NAMALWA (cell line): ENCODE data around the gene SORCS2.

ENCODE experiments used
- DNase-seq: peaks from one replicate; pipeline ENCODE4 v3.0.0-alpha.2; 2015; ENCODE audit warnings: low spot score

SORCS2 gene

GRCh38 chr4:7377223-7377865 lies 185.0 kb downstream of the SORCS2 start:
- DNase-seq, result no peak

DNA sequence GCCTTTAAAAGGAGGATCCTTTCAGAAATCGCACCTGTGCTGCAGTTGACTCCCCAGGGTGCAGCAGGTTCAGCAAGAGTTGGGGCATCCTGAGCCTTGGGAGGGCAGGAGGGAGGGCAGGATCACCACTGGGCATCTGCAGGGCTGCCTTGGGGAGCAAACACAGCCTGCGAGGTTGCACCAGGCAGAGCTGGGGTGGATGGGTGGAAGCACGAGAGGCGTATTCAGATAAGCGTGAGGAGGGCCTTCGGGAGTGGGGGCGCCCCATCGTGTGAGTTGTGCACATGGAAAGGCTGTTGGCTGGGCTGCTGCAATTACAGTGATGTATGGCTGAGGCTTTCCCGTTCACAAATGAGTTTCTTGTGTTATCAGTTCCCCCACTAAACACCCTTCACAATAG lies 186.8 kb downstream of the SORCS2 start:
- DNase-seq, result no peak

GRCh38 chr4:7379719-7380118 lies 187.4 kb downstream of the SORCS2 start:
- no peak for DNase-seq

DNA sequence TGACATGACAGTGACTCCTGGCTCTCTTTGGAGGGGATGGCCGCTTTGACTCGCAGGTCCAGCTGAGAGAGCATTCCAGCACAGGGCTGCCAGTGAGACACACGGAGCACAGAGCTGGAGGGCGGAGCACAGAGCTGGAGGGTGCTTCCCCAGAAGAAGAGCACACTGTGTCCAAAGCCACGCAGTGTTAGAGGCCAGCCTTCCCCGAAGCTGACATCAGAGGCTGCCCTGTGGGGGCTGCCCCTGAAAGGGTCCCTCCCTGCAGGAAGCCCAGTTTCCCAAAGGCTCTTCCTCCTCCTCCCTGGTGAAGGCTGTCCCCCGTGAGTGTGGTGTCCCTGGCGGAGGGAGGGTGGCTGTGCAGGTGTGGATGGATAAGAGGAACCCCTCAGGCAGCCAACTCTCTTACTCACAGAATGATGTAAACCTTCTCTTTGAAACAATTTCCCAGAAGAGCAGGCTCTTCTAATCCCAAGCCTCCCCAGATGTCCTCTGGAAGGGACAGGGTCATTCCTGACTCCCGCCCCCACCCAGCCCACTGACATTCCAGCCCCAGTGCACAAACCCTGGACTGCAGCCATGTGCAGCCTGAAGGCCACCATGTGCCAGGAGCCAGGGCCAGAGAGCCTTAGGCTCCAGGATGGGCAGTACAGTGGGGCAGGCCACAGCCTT lies 189.0 kb downstream of the SORCS2 start:
- no peak for DNase-seq

DNA sequence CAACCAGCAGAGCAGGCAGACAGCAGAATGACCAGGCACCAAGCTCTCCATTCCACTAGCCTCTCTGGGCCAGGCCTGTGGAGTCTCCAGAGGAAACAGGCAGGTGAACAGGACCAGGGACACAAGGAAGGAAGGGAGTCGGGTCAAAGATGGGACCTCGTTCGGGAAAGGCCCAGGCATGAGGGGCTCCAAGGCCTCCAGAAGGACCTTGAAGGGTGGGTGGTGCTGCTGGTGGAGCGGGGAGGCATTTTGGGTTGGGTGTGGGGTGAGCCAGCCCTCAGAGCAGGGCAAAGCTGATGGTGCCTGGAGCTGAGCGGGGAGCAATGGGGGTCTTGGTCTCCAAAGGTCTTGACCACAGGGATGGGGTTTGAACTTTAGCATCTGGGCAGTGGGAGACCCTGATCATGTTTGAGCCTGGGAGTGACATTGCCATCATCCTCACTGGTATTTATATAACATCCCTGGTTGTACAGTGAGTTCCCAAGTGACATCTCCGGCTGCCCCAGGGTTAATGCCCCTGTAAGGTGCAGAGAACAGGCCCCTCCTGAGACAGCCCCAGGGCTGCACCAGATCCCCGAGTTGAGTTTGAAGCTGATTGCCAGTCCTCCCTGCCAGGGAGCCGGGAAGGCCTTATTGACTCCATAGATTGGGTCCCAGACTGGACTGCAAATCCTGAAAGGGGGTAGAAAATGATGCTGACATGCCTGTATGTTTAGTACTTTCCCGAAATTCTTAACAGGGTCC lies 189.7 kb downstream of the SORCS2 start:
- no peak for DNase-seq

DNA sequence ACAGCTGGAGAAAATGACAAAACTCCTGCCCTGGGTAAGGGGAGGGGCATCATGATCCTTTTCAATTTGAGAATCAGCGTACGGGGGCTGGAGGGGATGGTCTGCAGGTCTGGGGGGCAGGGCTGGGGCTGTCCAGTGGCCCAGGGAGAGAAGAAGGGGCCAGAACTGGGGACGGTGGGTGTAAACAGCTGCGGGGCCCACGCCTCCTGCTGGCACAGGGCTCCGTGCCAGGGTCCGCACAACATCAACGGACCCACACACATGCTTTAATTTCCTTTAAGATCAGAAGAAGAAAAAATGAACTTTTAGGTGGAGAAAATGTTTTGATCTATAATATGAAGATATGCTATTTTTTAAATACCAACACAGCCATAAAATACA lies 190.3 kb downstream of the SORCS2 start:
- no peak for DNase-seq

- no peak for DNase-seq
These were observed 190.9 kb downstream of the SORCS2 start for GRCh38 chr4:7383266-7383665.

- no peak for DNase-seq
These were observed 191.9 kb downstream of the SORCS2 start for GRCh38 chr4:7384003-7384928.

DNA sequence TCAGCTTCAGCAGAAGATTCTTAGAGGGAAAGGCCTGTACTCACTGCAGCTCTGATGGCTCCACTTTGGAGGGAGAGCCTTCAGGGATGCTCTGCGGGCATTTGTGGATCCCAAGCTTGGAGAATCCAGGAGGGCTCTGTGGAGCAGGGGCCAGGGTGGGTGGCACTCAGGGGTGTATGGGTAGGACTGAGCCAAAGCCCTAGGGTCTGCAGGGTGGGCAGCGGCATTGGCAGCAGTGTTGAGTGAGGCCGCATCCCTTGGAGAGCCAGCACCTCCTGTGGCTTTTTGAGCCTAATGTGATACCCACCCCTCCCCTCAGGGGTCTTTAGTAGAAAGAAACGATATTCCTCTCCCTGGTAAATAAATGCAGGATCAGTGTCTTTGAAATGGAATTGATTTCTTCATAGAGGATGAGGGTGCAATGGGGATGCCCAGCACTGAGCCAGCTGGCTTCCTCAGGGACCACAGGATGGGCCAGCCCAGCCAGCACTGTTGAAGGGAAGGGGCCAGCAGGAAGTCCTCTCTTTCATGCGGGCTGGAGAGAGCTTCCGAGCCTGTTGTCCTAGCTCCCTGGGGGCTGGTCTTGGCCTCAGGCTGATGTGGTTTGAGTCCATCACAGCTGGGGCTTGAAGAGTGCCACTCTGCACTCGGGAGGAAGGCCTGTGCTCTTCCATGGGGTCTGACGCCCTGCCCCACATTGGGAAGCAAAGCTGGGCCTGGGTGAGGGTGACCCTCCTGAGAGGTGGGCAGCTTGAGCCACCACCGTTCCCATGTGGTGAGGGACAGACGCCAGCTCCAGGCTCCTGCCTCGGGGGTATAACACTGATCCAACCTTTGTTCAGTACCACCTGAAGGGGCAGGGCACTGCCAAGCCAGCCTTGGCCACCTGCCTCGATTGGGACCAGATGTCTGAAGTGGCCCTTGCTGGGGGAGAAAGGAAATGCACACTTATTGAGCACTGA lies 192.9 kb downstream of the SORCS2 start:
- DNase-seq, result no peak

DNA sequence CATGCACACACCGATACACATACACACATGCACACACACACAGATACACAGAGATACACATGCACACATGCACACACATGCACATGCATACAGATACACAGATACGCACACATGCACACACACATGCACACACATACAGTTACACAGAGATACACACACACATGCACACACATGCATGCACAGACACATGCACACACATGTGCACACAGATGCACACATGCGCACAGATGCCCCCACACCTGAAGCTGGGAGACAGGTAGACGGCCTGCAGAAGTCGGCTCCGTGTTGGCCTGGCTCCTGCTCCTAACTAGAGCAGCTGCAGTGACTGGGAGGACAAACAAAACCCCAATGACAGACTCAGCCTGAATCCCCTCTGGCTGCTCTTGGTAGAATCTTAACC lies 195.6 kb downstream of the SORCS2 start:
- no peak for DNase-seq

GRCh38 chr4:7388627-7389026 lies 196.3 kb downstream of the SORCS2 start:
- no peak for DNase-seq

DNA sequence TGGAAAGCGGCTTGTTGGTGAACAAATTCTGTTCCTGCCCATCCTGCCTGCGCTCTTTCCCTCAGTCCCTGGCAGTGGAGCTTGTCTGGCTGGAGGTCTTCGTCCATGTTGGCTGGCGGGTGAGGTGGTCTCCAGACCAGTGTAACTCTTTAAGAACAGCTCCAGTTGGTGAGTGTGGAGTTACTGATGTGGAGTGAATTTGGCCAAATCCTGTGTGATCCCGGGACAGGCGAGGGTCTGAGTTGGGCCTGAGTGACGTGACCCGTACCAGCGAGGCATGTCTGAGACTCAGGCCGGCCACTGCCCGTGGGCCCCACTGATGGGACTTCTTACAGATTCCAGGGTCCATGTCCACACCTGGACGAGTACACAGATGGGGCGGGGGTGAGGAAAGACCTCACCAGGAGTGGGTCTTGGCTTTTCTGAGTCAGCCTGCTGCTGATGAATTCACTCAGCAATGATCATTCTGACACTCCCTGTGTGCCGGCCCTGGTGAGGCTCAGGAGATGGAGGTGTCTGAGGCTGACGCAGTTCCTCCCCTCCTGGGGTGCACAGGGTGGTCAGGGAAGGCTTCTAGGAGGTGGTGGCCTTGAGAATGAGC lies 196.9 kb downstream of the SORCS2 start:
- DNase-seq, result no peak

GRCh38 chr4:7389719-7390118 lies 197.4 kb downstream of the SORCS2 start:
- no peak for DNase-seq

DNA sequence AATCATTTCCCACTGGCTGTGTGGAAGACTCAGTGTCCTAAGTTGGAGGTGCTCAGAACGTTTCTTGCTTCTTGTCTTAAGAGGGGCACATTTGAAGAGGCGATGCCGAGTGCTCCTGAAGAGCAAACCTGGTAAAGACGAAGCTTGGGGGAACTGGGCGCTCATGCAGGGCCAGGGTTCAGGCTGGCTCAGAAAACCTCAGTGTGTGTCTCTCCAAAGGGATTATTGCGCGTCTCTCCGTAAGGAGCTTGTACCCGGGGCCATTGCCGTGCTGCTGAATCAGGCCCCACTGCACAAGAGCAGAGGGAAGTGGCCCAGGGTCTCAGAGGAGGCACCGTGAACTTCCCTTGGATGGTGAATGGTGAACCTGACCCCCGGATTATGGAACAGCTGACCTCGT lies 198.0 kb downstream of the SORCS2 start:
- DNase-seq, result no peak

DNA sequence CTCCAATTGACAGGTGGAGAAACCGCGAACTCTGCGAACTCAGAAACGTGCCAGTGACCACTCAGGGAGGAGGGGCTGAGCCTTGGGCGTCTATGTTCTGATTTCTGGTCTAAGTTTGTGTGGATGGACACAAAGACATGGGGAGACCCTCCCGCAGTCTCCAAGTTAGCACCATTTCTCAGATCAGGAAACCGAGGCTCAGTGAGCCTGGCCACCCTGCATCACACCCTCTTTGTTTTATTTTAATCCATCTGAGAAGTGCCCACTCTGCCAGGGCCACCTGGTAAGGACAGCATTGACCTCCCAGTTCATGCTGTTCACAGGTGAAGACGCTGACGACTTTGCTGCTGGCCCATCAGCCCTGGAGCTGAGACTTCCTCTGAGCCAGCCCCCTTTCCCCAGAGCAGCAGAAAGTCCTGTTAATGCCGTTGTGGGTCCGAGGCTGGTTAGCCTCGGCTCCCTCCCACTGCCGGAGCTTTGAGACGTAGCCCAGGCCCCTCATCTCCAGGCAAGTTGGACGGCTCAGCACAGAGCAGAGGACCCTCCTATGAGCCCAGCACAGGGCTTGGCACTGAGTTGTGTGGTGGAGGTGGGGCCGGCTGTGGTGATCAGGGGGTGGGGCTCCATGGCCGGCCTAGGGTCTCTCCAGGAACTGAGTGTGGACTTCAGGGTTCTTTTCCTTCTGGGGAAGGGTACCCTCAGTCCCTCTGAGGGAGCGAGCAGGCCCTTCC lies 198.7 kb downstream of the SORCS2 start:
- no peak for DNase-seq

DNA sequence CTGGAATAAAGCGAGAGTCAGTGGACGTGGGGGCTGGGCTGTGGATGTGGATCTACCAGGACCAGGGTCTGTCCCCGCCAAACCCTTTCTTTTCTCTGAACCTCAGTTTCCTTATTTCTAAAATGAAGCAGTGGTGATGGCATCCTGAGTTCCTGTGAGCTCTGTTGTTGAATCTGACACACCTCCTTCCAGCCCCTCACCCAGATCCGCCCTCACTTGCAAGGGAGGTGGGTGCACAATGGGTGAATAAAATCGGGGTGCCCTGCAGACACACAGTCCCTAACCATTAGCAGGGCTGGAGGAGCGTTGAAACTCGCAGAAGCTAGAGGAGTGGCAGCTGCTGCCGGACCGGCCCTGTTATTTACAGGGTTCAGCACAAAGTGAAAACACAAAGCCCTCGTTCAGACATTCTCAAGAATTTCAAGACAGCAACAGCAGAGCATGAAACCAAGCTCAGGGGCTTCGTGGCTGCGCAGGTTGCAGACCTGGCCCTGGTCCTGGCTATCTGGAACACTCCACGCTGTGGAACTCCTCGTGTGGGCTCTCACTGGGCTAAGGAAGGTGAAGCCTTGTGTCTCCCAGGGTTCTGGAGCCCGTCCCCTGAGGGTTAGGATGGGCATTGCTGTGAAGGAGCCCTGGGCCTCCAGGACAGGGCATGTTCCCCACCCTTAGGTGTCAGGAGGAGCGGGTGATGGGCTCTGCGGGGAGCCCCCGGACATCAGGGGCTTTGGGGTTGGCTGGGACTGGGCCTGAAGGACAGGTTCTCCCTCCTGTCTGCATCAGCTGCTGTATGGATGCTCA lies 199.5 kb downstream of the SORCS2 start:
- DNase-seq, result no peak

GRCh38 chr4:7392438-7393421 lies 200.4 kb downstream of the SORCS2 start:
- no peak for DNase-seq
